ENCODE measurements around the gene ITIH4. TPM values are rescaled to one million over a fixed set of nuclear protein-coding genes. Genes with fewer than 3 reads are reported as not detected.

The ITIH4 gene
- total and polyA plus RNA-seq, 2 of the 13 experiments (the other 11 are each of a cell fraction or from before 2014, with no cell fraction given): 2.7 to 5.3 TPM

DNA sequence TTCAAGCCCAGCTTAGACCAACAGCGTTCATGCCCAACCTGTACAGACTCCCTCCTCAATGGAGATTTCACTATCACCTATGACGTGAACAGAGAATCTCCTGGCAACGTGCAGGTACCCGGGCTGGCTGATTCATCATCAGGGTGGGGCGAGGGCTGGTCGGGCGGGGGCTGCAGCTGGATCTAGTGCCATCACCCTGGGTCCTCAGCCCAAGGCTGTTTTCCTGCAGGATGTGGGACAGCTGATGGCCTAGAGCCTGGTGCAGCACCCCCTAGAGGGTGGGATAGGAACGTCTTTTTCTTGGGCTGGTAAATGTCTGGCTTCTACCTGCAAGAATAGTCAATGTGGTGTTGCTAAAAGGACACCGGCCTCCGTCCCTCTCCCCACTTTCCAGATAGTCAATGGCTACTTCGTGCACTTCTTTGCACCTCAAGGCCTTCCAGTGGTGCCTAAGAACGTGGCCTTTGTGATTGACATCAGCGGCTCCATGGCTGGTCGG, 31.4 kb downstream of the ITIH4 start (continued):
- TF ChIP-seq, protein P1, sequence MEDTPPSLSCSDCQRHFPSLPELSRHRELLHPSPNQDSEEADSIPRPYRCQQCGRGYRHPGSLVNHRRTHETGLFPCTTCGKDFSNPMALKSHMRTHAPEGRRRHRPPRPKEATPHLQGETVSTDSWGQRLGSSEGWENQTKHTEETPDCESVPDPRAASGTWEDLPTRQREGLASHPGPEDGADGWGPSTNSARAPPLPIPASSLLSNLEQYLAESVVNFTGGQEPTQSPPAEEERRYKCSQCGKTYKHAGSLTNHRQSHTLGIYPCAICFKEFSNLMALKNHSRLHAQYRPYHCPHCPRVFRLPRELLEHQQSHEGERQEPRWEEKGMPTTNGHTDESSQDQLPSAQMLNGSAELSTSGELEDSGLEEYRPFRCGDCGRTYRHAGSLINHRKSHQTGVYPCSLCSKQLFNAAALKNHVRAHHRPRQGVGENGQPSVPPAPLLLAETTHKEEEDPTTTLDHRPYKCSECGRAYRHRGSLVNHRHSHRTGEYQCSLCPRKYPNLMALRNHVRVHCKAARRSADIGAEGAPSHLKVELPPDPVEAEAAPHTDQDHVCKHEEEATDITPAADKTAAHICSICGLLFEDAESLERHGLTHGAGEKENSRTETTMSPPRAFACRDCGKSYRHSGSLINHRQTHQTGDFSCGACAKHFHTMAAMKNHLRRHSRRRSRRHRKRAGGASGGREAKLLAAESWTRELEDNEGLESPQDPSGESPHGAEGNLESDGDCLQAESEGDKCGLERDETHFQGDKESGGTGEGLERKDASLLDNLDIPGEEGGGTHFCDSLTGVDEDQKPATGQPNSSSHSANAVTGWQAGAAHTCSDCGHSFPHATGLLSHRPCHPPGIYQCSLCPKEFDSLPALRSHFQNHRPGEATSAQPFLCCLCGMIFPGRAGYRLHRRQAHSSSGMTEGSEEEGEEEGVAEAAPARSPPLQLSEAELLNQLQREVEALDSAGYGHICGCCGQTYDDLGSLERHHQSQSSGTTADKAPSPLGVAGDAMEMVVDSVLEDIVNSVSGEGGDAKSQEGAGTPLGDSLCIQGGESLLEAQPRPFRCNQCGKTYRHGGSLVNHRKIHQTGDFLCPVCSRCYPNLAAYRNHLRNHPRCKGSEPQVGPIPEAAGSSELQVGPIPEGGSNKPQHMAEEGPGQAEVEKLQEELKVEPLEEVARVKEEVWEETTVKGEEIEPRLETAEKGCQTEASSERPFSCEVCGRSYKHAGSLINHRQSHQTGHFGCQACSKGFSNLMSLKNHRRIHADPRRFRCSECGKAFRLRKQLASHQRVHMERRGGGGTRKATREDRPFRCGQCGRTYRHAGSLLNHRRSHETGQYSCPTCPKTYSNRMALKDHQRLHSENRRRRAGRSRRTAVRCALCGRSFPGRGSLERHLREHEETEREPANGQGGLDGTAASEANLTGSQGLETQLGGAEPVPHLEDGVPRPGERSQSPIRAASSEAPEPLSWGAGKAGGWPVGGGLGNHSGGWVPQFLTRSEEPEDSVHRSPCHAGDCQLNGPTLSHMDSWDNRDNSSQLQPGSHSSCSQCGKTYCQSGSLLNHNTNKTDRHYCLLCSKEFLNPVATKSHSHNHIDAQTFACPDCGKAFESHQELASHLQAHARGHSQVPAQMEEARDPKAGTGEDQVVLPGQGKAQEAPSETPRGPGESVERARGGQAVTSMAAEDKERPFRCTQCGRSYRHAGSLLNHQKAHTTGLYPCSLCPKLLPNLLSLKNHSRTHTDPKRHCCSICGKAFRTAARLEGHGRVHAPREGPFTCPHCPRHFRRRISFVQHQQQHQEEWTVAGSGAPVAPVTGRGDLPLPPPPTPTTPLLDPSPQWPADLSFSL (CRISPR knock-in tag; IDR thresholded peaks at IDR 0.05): no peak
- TF ChIP-seq, protein P2, sequence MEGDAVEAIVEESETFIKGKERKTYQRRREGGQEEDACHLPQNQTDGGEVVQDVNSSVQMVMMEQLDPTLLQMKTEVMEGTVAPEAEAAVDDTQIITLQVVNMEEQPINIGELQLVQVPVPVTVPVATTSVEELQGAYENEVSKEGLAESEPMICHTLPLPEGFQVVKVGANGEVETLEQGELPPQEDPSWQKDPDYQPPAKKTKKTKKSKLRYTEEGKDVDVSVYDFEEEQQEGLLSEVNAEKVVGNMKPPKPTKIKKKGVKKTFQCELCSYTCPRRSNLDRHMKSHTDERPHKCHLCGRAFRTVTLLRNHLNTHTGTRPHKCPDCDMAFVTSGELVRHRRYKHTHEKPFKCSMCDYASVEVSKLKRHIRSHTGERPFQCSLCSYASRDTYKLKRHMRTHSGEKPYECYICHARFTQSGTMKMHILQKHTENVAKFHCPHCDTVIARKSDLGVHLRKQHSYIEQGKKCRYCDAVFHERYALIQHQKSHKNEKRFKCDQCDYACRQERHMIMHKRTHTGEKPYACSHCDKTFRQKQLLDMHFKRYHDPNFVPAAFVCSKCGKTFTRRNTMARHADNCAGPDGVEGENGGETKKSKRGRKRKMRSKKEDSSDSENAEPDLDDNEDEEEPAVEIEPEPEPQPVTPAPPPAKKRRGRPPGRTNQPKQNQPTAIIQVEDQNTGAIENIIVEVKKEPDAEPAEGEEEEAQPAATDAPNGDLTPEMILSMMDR (CRISPR knock-in tag; IDR thresholded peaks at IDR 0.05): peak; percentile 74
- TF ChIP-seq KDM5B (CRISPR knock-in tag; IDR thresholded peaks at IDR 0.05; ENCODE audit: borderline replicate concordance) (peak; percentile 45; the same call in 1 of the 2 replicates), SP4 (CRISPR knock-in tag; IDR thresholded peaks at IDR 0.05) (0 out of 2 replicates have a peak, but pooled peaks have one; percentile 58), SAFB2 (CRISPR knock-in tag; IDR thresholded peaks at IDR 0.05; ENCODE audit: borderline replicate concordance, low read depth) (no peak), DNMT1 (CRISPR knock-in tag; IDR thresholded peaks at IDR 0.05) (no peak), GABPA (IDR thresholded peaks at IDR 0.05; ENCODE audit: low read depth, low read length) (no peak), GABPA (CRISPR knock-in tag; IDR thresholded peaks at IDR 0.05; ENCODE audit: low read depth) (no peak), ZNF446 (CRISPR knock-in tag; IDR thresholded peaks at IDR 0.05) (no peak)
- TF ChIP-seq, protein P3, sequence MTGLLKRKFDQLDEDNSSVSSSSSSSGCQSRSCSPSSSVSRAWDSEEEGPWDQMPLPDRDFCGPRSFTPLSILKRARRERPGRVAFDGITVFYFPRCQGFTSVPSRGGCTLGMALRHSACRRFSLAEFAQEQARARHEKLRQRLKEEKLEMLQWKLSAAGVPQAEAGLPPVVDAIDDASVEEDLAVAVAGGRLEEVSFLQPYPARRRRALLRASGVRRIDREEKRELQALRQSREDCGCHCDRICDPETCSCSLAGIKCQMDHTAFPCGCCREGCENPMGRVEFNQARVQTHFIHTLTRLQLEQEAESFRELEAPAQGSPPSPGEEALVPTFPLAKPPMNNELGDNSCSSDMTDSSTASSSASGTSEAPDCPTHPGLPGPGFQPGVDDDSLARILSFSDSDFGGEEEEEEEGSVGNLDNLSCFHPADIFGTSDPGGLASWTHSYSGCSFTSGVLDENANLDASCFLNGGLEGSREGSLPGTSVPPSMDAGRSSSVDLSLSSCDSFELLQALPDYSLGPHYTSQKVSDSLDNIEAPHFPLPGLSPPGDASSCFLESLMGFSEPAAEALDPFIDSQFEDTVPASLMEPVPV (CRISPR knock-in tag; IDR thresholded peaks at IDR 0.05): no peak
- TF ChIP-seq, protein P4, sequence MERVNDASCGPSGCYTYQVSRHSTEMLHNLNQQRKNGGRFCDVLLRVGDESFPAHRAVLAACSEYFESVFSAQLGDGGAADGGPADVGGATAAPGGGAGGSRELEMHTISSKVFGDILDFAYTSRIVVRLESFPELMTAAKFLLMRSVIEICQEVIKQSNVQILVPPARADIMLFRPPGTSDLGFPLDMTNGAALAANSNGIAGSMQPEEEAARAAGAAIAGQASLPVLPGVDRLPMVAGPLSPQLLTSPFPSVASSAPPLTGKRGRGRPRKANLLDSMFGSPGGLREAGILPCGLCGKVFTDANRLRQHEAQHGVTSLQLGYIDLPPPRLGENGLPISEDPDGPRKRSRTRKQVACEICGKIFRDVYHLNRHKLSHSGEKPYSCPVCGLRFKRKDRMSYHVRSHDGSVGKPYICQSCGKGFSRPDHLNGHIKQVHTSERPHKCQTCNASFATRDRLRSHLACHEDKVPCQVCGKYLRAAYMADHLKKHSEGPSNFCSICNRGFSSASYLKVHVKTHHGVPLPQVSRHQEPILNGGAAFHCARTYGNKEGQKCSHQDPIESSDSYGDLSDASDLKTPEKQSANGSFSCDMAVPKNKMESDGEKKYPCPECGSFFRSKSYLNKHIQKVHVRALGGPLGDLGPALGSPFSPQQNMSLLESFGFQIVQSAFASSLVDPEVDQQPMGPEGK (CRISPR knock-in tag; IDR thresholded peaks at IDR 0.05): 0 out of 2 replicates have a peak, but pooled peaks have one; percentile 20
- TF ChIP-seq, protein P5, sequence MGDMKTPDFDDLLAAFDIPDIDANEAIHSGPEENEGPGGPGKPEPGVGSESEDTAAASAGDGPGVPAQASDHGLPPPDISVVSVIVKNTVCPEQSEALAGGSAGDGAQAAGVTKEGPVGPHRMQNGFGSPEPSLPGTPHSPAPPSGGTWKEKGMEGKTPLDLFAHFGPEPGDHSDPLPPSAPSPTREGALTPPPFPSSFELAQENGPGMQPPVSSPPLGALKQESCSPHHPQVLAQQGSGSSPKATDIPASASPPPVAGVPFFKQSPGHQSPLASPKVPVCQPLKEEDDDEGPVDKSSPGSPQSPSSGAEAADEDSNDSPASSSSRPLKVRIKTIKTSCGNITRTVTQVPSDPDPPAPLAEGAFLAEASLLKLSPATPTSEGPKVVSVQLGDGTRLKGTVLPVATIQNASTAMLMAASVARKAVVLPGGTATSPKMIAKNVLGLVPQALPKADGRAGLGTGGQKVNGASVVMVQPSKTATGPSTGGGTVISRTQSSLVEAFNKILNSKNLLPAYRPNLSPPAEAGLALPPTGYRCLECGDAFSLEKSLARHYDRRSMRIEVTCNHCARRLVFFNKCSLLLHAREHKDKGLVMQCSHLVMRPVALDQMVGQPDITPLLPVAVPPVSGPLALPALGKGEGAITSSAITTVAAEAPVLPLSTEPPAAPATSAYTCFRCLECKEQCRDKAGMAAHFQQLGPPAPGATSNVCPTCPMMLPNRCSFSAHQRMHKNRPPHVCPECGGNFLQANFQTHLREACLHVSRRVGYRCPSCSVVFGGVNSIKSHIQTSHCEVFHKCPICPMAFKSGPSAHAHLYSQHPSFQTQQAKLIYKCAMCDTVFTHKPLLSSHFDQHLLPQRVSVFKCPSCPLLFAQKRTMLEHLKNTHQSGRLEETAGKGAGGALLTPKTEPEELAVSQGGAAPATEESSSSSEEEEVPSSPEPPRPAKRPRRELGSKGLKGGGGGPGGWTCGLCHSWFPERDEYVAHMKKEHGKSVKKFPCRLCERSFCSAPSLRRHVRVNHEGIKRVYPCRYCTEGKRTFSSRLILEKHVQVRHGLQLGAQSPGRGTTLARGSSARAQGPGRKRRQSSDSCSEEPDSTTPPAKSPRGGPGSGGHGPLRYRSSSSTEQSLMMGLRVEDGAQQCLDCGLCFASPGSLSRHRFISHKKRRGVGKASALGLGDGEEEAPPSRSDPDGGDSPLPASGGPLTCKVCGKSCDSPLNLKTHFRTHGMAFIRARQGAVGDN (CRISPR knock-in tag; IDR thresholded peaks at IDR 0.05): peak; percentile 52; the same call in 1 of the 2 replicates

All from HepG2 (cell line).